Measurements from ENCODE around the gene NAA11. TPM values are rescaled to one million over a fixed set of nuclear protein-coding genes. Genes with fewer than 3 reads are reported as not detected.
"Not testable (repeated sequence)": the region's sequence is repeated elsewhere in the genome, so short reads cannot be mapped to it uniquely, and the experiment has no call there.

Gene NAA11
- total RNA-seq, 1 donor from 2014 or later = not detected

DNA sequence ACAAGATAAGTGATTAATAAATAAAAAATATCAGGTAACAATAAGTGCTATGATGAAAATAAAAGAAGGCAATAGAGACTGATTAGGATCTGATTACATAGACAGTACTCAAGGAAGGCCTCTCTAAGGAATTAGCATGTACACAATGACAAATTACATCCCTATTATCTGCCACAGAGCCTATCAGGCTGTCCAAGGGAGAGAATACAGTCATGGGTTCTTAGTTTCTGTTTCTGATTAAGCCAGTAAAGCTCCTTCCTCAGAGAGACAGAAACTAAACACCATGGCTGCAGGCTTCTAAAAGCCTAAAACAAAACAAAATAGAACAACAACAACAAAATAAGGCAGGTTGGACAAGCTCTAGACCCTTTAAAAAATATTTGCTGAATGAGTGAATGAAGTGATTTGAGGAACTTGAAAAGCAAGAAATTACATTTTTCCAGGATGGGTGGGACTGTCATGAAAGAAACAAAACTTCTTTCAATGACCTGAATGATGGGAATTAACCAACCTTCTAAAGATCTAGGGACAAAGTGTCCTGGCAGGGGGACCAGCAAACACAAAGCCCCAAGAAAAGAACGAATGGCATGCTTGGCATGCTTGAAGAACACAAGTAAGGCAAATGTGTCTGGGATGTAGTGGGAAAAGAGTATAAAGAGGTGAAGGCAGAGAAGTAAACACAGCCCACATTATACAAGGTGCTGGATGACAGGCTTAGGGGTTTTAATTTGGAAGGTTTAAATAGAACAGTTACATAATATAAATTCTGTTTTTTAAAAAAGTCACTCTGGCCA lies 44.1 kb downstream of the NAA11 start:
- TF ChIP-seq, protein P1, sequence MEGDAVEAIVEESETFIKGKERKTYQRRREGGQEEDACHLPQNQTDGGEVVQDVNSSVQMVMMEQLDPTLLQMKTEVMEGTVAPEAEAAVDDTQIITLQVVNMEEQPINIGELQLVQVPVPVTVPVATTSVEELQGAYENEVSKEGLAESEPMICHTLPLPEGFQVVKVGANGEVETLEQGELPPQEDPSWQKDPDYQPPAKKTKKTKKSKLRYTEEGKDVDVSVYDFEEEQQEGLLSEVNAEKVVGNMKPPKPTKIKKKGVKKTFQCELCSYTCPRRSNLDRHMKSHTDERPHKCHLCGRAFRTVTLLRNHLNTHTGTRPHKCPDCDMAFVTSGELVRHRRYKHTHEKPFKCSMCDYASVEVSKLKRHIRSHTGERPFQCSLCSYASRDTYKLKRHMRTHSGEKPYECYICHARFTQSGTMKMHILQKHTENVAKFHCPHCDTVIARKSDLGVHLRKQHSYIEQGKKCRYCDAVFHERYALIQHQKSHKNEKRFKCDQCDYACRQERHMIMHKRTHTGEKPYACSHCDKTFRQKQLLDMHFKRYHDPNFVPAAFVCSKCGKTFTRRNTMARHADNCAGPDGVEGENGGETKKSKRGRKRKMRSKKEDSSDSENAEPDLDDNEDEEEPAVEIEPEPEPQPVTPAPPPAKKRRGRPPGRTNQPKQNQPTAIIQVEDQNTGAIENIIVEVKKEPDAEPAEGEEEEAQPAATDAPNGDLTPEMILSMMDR (IDR thresholded peaks at IDR 0.05; ENCODE audit: borderline replicate concordance) = no peak
- no peak overlapping the region for H3K4me3 ChIP-seq
- H3K36me3 ChIP-seq = no peaks in the 10 kb centered on the region
- no peak overlapping the region for H3K27ac ChIP-seq (replicated peaks)
- DNase-seq = no peak
- no peaks in the 10 kb centered on the region for H3K9me3 ChIP-seq (replicated peaks)
- no peaks in the 10 kb centered on the region for H3K27me3 ChIP-seq (ENCODE audit: low read depth)
- intact Hi-C loops (cut with micrococcal nuclease) = no loop called here
- no peaks in the 10 kb centered on the region for H3K4me1 ChIP-seq

DNA sequence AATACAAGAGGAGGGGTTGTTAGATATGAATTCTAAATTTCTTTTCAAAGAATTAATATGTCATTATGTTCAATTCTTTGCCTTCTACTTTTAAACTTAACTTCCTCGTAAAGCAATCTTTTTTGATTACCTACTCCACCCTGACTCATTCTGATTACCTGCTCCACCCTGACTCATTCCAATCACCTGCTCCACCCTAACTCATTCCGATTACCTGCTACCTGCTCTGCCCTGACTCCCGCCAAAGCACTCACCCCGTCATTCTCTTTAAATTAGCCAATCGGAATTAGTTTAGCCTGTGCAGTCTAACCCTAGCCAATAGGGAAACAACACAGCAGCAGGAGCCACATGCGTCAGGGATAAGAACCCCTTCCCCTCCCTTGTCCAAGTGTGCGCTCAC lies 48.4 kb downstream of the NAA11 start:
- H3K36me3 ChIP-seq; intact Hi-C loops (cut with micrococcal nuclease); H3K9me3 ChIP-seq (replicated peaks); DNase-seq; H3K4me3 ChIP-seq; H3K27ac ChIP-seq (replicated peaks); H3K27me3 ChIP-seq (ENCODE audit: low read depth); H3K4me1 ChIP-seq: not testable (repeated sequence)

DNA sequence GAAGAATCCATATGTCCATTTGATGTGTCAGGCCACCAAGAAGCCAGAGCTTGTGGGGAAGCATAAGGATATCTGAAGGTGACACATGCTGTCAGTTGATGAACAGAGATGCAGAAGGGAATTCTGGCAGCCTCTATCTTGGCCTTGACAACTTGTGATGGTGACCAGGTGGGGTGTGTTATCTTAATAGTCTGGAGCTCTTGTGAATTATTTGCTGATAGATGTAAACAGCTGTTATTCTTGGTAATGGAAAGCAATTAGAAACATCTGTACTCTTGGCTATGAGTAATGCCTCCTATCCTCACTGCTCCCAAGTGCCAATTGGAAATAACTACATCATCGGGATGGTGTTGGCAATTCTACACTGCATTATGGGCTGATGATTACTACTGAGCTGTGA lies 51.9 kb downstream of the NAA11 start:
- H3K9me3 ChIP-seq (replicated peaks) = no peaks in the 10 kb centered on the region
- TF ChIP-seq, protein P1 (IDR thresholded peaks at IDR 0.05; ENCODE audit: borderline replicate concordance) = no peak
- H3K27me3 ChIP-seq (ENCODE audit: low read depth) = no peaks in the 10 kb centered on the region
- intact Hi-C loops (cut with micrococcal nuclease) = no loop called here
- no peaks in the 10 kb centered on the region for H3K36me3 ChIP-seq
- H3K27ac ChIP-seq (replicated peaks) = no peak overlapping the region
- DNase-seq = no peak
- H3K4me1 ChIP-seq = no peaks in the 10 kb centered on the region
- H3K4me3 ChIP-seq = no peak overlapping the region

DNA sequence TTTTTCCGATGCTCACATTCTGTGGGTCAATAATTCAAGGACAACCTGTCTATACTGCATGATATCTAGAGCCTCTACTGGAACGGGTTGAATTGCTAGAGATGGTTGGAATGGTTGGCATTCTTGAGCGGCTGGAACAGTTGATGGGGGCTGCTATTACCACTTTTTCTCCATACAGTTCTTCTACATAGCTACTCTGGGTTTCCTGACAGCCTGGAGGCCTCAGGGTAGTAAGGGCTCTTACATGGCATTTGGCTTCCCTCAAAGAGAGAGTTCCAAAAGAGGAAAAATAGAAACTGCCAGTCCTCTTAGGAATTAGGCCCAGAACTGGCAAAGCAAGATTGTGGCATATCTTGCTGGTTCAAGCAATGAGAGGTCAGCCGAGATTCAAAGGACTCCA lies 53.1 kb downstream of the NAA11 start:
- Histone ChIP-seq H3K9me3 (replicated peaks) (no peaks in the 10 kb centered on the region), H3K36me3 (no peaks in the 10 kb centered on the region), H3K27me3 (ENCODE audit: low read depth) (no peaks in the 10 kb centered on the region), H3K4me3 (no peak overlapping the region), H3K4me1 (no peaks in the 10 kb centered on the region), H3K27ac (replicated peaks) (no peak overlapping the region)
- TF ChIP-seq, protein P1 (IDR thresholded peaks at IDR 0.05; ENCODE audit: borderline replicate concordance) = no peak
- no peak for DNase-seq
- intact Hi-C loops (cut with micrococcal nuclease) = no loop called here

DNA sequence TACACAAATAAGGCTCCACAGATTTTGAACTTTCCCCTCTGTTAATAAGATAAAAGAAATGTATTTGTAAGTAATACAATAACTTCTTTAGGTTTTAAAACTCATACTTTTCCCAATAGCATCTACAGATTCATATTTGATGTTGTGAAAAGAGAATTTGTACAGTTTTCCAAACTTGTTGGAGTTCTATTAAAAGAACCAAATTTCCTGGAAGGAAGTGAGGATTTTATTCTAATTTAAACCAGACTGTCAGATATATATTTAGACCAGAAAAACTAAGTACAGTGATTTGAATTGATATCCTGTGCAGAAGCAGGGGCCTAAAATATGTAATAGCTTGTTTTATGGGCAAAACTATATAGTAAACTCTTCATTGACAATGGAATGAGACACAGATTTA lies 53.7 kb downstream of the NAA11 start:
- Histone ChIP-seq H3K36me3 (no peaks in the 10 kb centered on the region), H3K4me3 (no peak overlapping the region), H3K27ac (replicated peaks) (no peak overlapping the region), H3K27me3 (ENCODE audit: low read depth) (no peaks in the 10 kb centered on the region), H3K9me3 (replicated peaks) (no peaks in the 10 kb centered on the region), H3K4me1 (no peaks in the 10 kb centered on the region)
- intact Hi-C loops (cut with micrococcal nuclease) = no loop called here
- DNase-seq = no peak
- TF ChIP-seq, protein P1 (IDR thresholded peaks at IDR 0.05; ENCODE audit: borderline replicate concordance) = no peak

DNA sequence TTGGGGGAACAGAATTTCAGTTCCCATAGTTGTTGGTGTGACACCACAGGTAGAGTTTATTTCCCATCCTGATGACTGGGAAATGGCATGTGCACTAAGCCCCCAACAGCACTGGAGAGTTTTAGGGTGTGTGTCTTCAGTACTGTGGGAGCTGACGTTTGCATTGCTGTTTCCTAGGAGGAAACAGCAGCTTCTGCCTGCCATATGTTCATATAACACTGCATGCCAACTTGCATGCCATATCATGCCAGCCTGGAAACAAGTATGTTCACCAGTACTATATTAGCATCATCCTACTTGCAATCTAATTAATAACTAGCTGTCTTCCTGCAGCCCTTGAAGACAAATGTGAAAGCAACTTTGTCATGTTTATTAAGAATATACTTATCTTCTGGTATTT lies 58.2 kb downstream of the NAA11 start:
- Histone ChIP-seq H3K4me3 (no peak overlapping the region), H3K36me3 (no peaks in the 10 kb centered on the region), H3K4me1 (no peaks in the 10 kb centered on the region), H3K27ac (replicated peaks) (no peak overlapping the region), H3K9me3 (replicated peaks) (no peaks in the 10 kb centered on the region), H3K27me3 (ENCODE audit: low read depth) (no peaks in the 10 kb centered on the region)
- DNase-seq = no peak
- intact Hi-C loops (cut with micrococcal nuclease) = no loop called here
- TF ChIP-seq, protein P1 (IDR thresholded peaks at IDR 0.05; ENCODE audit: borderline replicate concordance) = no peak

All from left ventricle myocardium inferior (tissue), 1 donor.